H9 (cell line): Measurements from ENCODE around the gene ABHD16B. TPM values are rescaled to one million over a fixed set of nuclear protein-coding genes. Genes with fewer than 3 reads are reported as not detected.
A peak's percentile ranks its signal among the peaks of the same experiment; 100 is the strongest.

ENCODE experiments used
- DNase-seq: peaks from one replicate; pipeline ENCODE4 v3.0.0-alpha.2; 2017
- H2AFZ ChIP-seq: one replicate; pipeline ENCODE4 v1.6.1; 2013; ENCODE audit warnings: mild to moderate bottlenecking, low read length, control low read depth, moderate library complexity
- H2AK5ac ChIP-seq: 2 replicates; pipeline ENCODE4 v1.6.1; 2013; ENCODE audit warnings: low read length, control low read depth, mixed read lengths; ENCODE audit not compliant: insufficient read length
- H2BK120ac ChIP-seq: one replicate; pipeline ENCODE4 v1.6.1; 2013; ENCODE audit warnings: low read depth, mild to moderate bottlenecking, low read length, control low read depth, inconsistent platforms; ENCODE audit not compliant: poor library complexity, severe bottlenecking
- H2BK12ac ChIP-seq: 2 replicates; pipeline ENCODE4 v1.6.1; 2013; ENCODE audit warnings: low read length, control low read depth, mixed read lengths, low read depth; ENCODE audit not compliant: insufficient read length
- H2BK15ac ChIP-seq: 2 replicates; pipeline ENCODE4 v1.6.1; 2013; ENCODE audit warnings: low read depth, low read length, control low read depth
- H2BK20ac ChIP-seq: one replicate; pipeline ENCODE4 v1.6.1; 2013; ENCODE audit warnings: low read depth, mild to moderate bottlenecking, low read length, control low read depth, inconsistent platforms; ENCODE audit not compliant: poor library complexity, severe bottlenecking
- H2BK5ac ChIP-seq: 2 replicates; pipeline ENCODE4 v1.6.1; 2013; ENCODE audit warnings: low read length, control low read depth, mixed read lengths; ENCODE audit not compliant: insufficient read length
- H3K14ac ChIP-seq: 2 replicates; pipeline ENCODE4 v1.6.1; 2013; ENCODE audit warnings: low read length, control low read depth; ENCODE audit not compliant: insufficient read depth
- H3K18ac ChIP-seq: 2 replicates; pipeline ENCODE4 v1.6.1; 2013; ENCODE audit warnings: low read depth, mild to moderate bottlenecking, mixed read lengths, low read length, control low read depth; ENCODE audit not compliant: insufficient read length
- H3K23ac ChIP-seq: 2 replicates; pipeline ENCODE4 v1.6.1; 2013; ENCODE audit warnings: low read length, control low read depth, mixed read lengths, low read depth; ENCODE audit not compliant: insufficient read length
- H3K23me2 ChIP-seq: 2 replicates; pipeline ENCODE4 v1.6.1; 2013; ENCODE audit warnings: low read depth, mild to moderate bottlenecking, mixed read lengths, low read length, control low read depth; ENCODE audit not compliant: insufficient read length, poor library complexity, severe bottlenecking
- H3K27ac ChIP-seq: 2 replicates; pipeline ENCODE4 v1.5.1; 2013; ENCODE audit warnings: low read length, control low read depth, mixed read lengths, low read depth; ENCODE audit not compliant: insufficient read length
- H3K27me3 ChIP-seq: 2 replicates; pipeline ENCODE4 v1.6.1; 2013; ENCODE audit warnings: low read length, control low read depth, inconsistent platforms; ENCODE audit not compliant: insufficient read depth
- H3K4ac ChIP-seq: 2 replicates; pipeline ENCODE4 v1.6.1; 2013; ENCODE audit warnings: low read depth, mild to moderate bottlenecking, control low read depth, inconsistent platforms, low read length, moderate library complexity
- H3K4me1 ChIP-seq: 2 replicates; pipeline ENCODE4 v1.6.1; 2013; ENCODE audit warnings: low read length, control low read depth, inconsistent platforms; ENCODE audit not compliant: insufficient read depth
- H3K4me2 ChIP-seq: 2 replicates; pipeline ENCODE4 v1.6.1; 2013; ENCODE audit warnings: low read length, control low read depth, mixed read lengths; ENCODE audit not compliant: insufficient read length, insufficient read depth
- H3K56ac ChIP-seq: 2 replicates; pipeline ENCODE4 v1.6.1; 2013; ENCODE audit warnings: low read depth, mild to moderate bottlenecking, mixed read lengths, low read length, control low read depth; ENCODE audit not compliant: insufficient read length
- H3K79me1 ChIP-seq: 2 replicates; pipeline ENCODE4 v1.6.1; 2013; ENCODE audit warnings: low read depth, mild to moderate bottlenecking, moderate library complexity, low read length, control low read depth, inconsistent platforms; ENCODE audit not compliant: insufficient read depth, poor library complexity, severe bottlenecking
- H3K79me2 ChIP-seq: 2 replicates; pipeline ENCODE4 v1.6.1; 2013; ENCODE audit warnings: low read length, control low read depth, inconsistent platforms; ENCODE audit not compliant: insufficient read depth
- H3K9ac ChIP-seq: 2 replicates; pipeline ENCODE4 v1.6.1; 2013; ENCODE audit warnings: low read length, control low read depth, mixed read lengths; ENCODE audit not compliant: insufficient read length; ENCODE audit errors: extremely low read depth
- H3K9me3 ChIP-seq: one replicate; pipeline ENCODE4 v1.6.1; 2013; ENCODE audit warnings: low read depth, low read length, inconsistent platforms; ENCODE audit not compliant: control insufficient read depth
- H3T11ph ChIP-seq: one replicate; pipeline ENCODE4 v1.6.1; 2013; ENCODE audit warnings: mild to moderate bottlenecking, low read length, control low read depth, inconsistent platforms
- H4K20me1 ChIP-seq: one replicate; pipeline ENCODE4 v1.6.1; 2013; ENCODE audit not compliant: control insufficient read depth, insufficient read length, insufficient read depth
- H4K5ac ChIP-seq: 2 replicates; pipeline ENCODE4 v1.6.1; 2013; ENCODE audit warnings: low read depth, mild to moderate bottlenecking, mixed read lengths, low read length, control low read depth; ENCODE audit not compliant: insufficient read length
- H4K8ac ChIP-seq: replicated peaks from 2 replicates; pipeline ENCODE4 v1.6.1; 2013; ENCODE audit warnings: low read length, control low read depth, mixed read lengths, low read depth; ENCODE audit not compliant: insufficient read length
- H4K91ac ChIP-seq: 2 replicates; pipeline ENCODE4 v1.6.1; 2013; ENCODE audit warnings: low read depth, mild to moderate bottlenecking, moderate library complexity, mixed read lengths, low read length, control low read depth; ENCODE audit not compliant: insufficient read length
- H3K27ac Mint-ChIP-seq, 3 experiments: 2 replicates in 2 of 3; 3 replicates in 1 of 3; pipeline ENCODE4 v1.8.0; 2020 to 2021; ENCODE audit warnings: mixed read lengths in 3 of 3, mild to moderate bottlenecking in 1 of 3, moderate library complexity in 1 of 3
- H3K27me3 Mint-ChIP-seq: 2 replicates; pipeline ENCODE4 v1.8.0; 2021; ENCODE audit warnings: low read depth, mild to moderate bottlenecking, moderate library complexity, mixed read lengths
- H3K36me3 Mint-ChIP-seq, 3 experiments: 2 replicates in 2 of 3; 3 replicates in 1 of 3; pipeline ENCODE4 v1.8.0; 2020 to 2021; ENCODE audit warnings: low read depth in 3 of 3, mixed read lengths in 3 of 3; ENCODE audit not compliant: insufficient read depth in 1 of 3
- H3K4me1 Mint-ChIP-seq, 2 experiments: 2 replicates each; pipeline ENCODE4 v1.8.0; 2020; ENCODE audit warnings: mixed read lengths in 2 of 2
- H3K4me3 Mint-ChIP-seq, 2 experiments: 2 replicates in 1 of 2; 3 replicates in 1 of 2; pipeline ENCODE4 v1.8.0; 2020 to 2021; ENCODE audit warnings: mild to moderate bottlenecking in 2 of 2, mixed read lengths in 2 of 2, moderate library complexity in 1 of 2
- H3K9me3 Mint-ChIP-seq, 2 experiments: 2 replicates in 1 of 2; 3 replicates in 1 of 2; pipeline ENCODE4 v1.8.0; 2020; ENCODE audit warnings: mild to moderate bottlenecking in 2 of 2, mixed read lengths in 2 of 2, moderate library complexity in 1 of 2
- WGBS: extraction: QIAGEN DNeasy Blood & Tissue Kit; methylation state at CpG from one replicate; pipeline ENCODE4 v1.1.7; 2013; ENCODE audit warnings: missing lambda C conversion rate, low lambda C conversion rate, mixed read lengths; ENCODE audit not compliant: insufficient read length; ENCODE audit errors: extremely low coverage; 5-methylcytosine and 5-hydroxymethylcytosine counted together
- total RNA-seq: library from RNA; stranded (reverse); gene quantifications from 2 replicates; pipeline ENCODE4 v1.2.1, GENCODE V29; 2021
- TF ChIP-seq, protein P1 (sequence below): fragments of 200-600 bp; sonication (generic); conservative IDR thresholded peaks from 3 replicates; pipeline ENCODE4 v1.8.0; 2021; ENCODE audit warnings: antibody characterized with exemption, mild to moderate bottlenecking

The ABHD16B gene
- total RNA-seq, 1 experiment from 2014 or later: not detected

DNA sequence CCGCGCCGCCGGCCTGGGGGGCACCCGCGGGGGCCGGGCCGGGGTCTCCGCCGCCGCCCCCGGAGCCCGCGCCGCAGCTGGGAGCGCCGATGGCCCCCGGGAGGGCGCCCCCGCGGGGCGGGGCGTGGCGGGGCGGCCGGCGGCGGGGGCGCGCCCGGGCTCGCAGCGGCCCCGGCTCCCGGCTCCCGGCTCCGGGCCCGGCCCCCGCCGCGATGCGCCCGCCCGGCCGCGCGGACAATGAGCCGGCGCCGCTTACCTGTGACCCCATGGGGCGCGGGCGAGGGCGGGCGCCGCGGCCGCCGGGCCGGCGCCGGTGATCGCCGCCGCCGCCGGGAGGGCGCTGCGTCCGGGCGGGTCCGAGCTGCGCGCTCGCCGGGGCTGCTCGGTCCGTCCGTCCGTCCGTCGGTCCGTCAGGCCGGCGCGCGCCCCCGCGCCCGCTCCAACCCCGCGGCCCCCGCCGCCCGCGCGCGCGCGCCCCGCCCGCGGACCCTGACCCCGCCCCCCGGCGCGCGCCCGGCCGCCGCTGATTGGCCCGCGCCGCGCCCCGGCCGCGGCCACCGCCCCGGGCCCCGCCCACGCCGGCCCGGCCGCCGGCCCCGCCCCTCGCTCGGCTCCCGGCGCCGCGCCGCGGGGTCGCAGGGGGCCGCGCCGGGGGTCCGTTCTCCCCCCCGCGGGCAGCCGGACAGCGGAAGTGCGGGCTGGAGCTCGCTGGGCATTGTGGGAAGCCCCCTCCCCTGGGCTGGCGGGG is 30.3 kb upstream of the ABHD16B start, which contains the start of gene ZBTB46:
TSS of gene ZBTB46 (minus strand) at position 424 of the 748 bp plus-strand sequence. CDS start 40,507 bp downstream, outside the sequence.
- H4K91ac ChIP-seq: no peak within 1 kb of the TSS
- Mint-ChIP-seq H3K4me1 (peaks cover 29 to 35% of the 10 kb centered on the region in 2 experiments), H3K4me3 (peak within 1 kb of the TSS; percentile 84 to 87), H3K27ac (no peak within 1 kb of the TSS), H3K36me3 (no peaks in the 10 kb centered on the region; a peak in 1 of 7 replicates), H3K27me3 (peaks cover 38% of the 10 kb centered on the region), H3K9me3 (no peaks in the 10 kb centered on the region; a peak in 2 of 5 replicates)
- H3K27me3 ChIP-seq: peaks cover 4% of the 10 kb centered on the region; the same call in 1 of the 2 replicates
- H3K18ac ChIP-seq: no peak within 1 kb of the TSS
- no peak within 1 kb of the TSS for H3K9ac ChIP-seq
- WGBS: no CpG with 5 or more reads among the region's 147 CpGs
- H3K23ac ChIP-seq: no peak within 1 kb of the TSS
- H3K9me3 ChIP-seq: no peaks in the 10 kb centered on the region
- no peaks in the 10 kb centered on the region for H4K20me1 ChIP-seq
- H4K5ac ChIP-seq: no peak within 1 kb of the TSS
- H4K8ac ChIP-seq: no peak within 1 kb of the TSS
- H3K4me2 ChIP-seq: peak within 1 kb of the TSS; percentile 65
- H2AK5ac ChIP-seq: no peak within 1 kb of the TSS
- no peak within 1 kb of the TSS for H3K27ac ChIP-seq
- H2BK15ac ChIP-seq: no peak within 1 kb of the TSS
- H3K4me1 ChIP-seq: peaks cover 4% of the 10 kb centered on the region; the same call in 1 of the 2 replicates
- no peak within 1 kb of the TSS for H2BK5ac ChIP-seq
- no peak for DNase-seq
- H3K23me2 ChIP-seq: peaks cover 8% of the 10 kb centered on the region
- no peak within 1 kb of the TSS for H3K56ac ChIP-seq
- peaks cover 9% of the 10 kb centered on the region; the same call in 1 of the 2 replicates for H3K79me2 ChIP-seq
- peaks cover 4% of the 10 kb centered on the region for H3K79me1 ChIP-seq
- TF ChIP-seq, protein P1, sequence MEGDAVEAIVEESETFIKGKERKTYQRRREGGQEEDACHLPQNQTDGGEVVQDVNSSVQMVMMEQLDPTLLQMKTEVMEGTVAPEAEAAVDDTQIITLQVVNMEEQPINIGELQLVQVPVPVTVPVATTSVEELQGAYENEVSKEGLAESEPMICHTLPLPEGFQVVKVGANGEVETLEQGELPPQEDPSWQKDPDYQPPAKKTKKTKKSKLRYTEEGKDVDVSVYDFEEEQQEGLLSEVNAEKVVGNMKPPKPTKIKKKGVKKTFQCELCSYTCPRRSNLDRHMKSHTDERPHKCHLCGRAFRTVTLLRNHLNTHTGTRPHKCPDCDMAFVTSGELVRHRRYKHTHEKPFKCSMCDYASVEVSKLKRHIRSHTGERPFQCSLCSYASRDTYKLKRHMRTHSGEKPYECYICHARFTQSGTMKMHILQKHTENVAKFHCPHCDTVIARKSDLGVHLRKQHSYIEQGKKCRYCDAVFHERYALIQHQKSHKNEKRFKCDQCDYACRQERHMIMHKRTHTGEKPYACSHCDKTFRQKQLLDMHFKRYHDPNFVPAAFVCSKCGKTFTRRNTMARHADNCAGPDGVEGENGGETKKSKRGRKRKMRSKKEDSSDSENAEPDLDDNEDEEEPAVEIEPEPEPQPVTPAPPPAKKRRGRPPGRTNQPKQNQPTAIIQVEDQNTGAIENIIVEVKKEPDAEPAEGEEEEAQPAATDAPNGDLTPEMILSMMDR: no peak
- H3K4ac ChIP-seq: no peak within 1 kb of the TSS
- no peak within 1 kb of the TSS for H2AFZ ChIP-seq
- H2BK12ac ChIP-seq: no peak within 1 kb of the TSS
- no peak within 1 kb of the TSS for H2BK20ac ChIP-seq
- H2BK120ac ChIP-seq: no peak within 1 kb of the TSS
- H3T11ph ChIP-seq: no peak within 1 kb of the TSS
- H3K14ac ChIP-seq: no peak within 1 kb of the TSS
